ACHN (cell line): ENCODE measurements around the gene ZNF430.
"Not testable (repeated sequence)": the region's sequence is repeated elsewhere in the genome, so short reads cannot be mapped to it uniquely, and the experiment has no call there.

ENCODE experiments used
- DNase-seq: peaks from one replicate; pipeline ENCODE4 v3.0.0-alpha.2; 2015
- in situ Hi-C: cut with HindIII; loops from 2 replicates; pipeline ENCODE4 v1.10.0; 2017; ENCODE audit warnings: low sequenced_read_pairs, low pct_ligation_motif_present, low pct_unique_long_range_greater_than_20kb

The ZNF430 gene

GRCh38 chr19:21020298-21021227, at the start of gene ZNF430:
ZNF430 (plus strand) TSS chr19:21020657; CDS start chr19:21020801, 144 bp downstream.
- in situ Hi-C loops: no loop called here
- peak; percentile 93 for DNase-seq

DNA sequence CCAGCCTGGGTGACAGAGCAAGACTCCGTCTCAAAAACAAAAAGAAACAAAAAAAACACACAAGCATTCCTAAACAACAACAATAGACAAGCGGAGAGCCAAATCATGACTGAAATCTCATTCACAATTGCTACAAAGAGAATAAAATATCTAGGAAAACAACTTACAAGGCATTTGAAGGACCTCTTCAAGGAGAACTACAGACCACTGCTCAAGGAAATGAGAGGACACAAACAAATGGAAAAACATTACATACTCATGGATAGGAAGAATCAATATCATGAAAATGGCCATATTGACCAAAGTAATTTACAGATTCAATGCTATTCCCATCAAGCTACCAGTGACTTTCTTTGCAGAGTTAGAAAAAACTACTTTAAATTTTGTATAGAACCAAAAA, 27.7 kb upstream of the ZNF430 start:
- DNase-seq, in situ Hi-C loops: not testable (repeated sequence)

- in situ Hi-C loops: no loop called here
- DNase-seq: no peak
Observed at GRCh38 chr19:20999731-21000352, 20.6 kb upstream of the ZNF430 start.

DNA sequence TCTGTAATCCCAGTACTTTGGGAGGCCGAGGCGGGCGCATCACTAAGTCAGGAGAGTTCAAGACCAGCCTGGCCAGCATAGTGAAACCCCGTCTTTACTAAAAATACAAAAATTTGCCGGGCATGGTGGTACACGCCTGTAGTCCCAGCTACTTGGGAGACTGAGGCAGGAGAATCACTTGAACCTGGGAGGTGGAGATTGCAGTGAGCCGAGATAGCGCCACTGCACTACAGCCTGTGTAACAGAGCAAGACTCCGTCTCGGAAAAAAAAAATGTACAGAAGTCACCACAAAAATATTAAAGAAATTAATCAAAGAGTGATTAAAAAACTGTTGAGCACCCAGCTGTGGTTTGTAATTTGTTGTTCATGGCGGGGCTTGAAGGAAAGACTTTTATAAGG, 781 bp downstream of the ZNF430 start:
- in situ Hi-C loops, DNase-seq: not testable (repeated sequence)

DNA sequence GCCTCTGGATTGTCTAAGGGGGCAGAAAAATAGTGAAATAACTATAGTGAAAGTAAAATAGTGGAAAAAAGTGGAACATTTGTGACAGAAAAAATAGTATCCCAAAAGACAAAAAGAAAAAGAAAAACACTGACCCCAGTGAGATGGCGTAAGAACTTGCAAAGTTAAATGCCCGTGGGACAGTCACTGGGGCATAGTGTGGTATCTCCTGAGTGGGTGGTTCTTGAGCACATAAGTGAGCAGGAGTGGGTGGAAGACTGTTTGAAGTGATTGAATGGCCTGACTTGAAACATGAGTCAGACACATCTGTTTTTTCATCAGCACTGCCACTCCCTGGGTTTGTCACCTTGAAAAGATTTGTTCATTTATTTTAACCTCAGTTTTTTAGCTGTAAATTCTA, 2.5 kb downstream of the ZNF430 start:
- DNase-seq: no peak

DNA sequence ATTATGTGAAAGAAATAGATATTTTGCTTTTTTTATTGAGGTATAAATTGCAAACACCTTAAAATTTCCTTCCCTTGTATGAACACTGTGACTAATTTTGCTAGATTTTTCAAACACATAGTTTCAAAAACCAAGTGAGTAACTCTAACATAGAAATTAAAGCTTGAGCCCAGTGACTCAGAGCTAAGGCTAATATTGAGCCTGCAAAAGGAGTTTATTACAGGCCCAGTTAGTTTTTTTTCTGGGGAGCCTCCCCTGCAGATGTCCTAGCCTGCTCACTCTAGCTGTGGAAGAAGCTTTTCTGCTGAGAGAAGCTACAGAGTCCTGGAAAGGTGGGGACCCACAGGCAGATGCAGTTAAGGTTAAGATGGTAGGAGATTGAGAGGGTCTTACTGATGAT, 3.4 kb downstream of the ZNF430 start:
- in situ Hi-C loops: no loop called here
- DNase-seq: no peak

More for the DNA sequence above, 2.5 kb downstream of the ZNF430 start:
- in situ Hi-C loops: no loop called here

GRCh38 chr19:21028969-21029268, 8.5 kb downstream of the ZNF430 start:
- in situ Hi-C loops: no loop called here

DNA sequence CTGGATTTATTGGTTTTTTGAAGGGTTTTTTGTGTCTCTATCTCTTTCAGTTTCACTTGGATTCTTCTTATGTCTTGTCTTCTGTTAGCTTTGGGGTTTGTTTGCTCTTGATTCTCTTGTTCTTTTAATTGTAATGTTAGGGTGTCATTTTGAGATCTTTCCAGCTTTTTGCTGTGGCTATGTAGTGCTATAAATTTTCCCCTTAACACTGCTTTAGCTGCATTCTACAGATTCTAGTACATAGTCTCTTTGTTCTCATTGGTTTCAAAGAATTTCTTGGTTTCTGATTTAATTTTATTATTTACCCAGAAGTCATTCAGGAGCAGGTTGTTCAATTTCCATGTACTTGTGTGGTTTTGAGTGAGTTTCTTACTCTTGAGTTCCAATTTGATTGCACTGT, 24.6 kb downstream of the ZNF430 start:
- DNase-seq: no peak
- in situ Hi-C loops: no loop called here

More at GRCh38 chr19:21028969-21029268, 8.5 kb downstream of the ZNF430 start:
- DNase-seq: no peak

DNA sequence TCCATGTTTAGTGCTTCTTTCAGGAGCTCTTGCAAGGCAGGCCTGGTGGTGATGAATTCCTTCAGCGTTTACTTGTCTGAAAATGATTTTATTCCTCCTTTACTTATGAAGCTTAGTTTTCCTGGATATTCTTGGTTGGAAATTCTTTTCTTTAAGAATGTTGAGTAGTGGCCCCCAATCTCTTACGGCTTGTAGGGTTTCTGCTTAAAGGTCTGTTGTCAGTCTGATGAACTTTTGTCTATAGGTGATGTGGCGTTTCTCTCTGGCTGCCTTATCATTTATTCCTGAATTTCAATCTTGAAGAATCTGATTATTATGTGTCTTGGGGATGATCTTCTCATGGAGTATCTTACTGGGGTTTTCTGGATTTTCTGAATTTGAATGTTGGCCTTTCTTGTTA, 26.0 kb downstream of the ZNF430 start:
- in situ Hi-C loops: no loop called here
- no peak for DNase-seq

- in situ Hi-C loops: no loop called here
- DNase-seq: no peak
Observed at GRCh38 chr19:21047716-21048115, 27.3 kb downstream of the ZNF430 start.

GRCh38 chr19:21052902-21053301, 32.4 kb downstream of the ZNF430 start:
- no peak for DNase-seq
- in situ Hi-C loops: no loop called here

GRCh38 chr19:21065336-21065735, 44.9 kb downstream of the ZNF430 start:
- in situ Hi-C loops: no loop called here
- no peak for DNase-seq

DNA sequence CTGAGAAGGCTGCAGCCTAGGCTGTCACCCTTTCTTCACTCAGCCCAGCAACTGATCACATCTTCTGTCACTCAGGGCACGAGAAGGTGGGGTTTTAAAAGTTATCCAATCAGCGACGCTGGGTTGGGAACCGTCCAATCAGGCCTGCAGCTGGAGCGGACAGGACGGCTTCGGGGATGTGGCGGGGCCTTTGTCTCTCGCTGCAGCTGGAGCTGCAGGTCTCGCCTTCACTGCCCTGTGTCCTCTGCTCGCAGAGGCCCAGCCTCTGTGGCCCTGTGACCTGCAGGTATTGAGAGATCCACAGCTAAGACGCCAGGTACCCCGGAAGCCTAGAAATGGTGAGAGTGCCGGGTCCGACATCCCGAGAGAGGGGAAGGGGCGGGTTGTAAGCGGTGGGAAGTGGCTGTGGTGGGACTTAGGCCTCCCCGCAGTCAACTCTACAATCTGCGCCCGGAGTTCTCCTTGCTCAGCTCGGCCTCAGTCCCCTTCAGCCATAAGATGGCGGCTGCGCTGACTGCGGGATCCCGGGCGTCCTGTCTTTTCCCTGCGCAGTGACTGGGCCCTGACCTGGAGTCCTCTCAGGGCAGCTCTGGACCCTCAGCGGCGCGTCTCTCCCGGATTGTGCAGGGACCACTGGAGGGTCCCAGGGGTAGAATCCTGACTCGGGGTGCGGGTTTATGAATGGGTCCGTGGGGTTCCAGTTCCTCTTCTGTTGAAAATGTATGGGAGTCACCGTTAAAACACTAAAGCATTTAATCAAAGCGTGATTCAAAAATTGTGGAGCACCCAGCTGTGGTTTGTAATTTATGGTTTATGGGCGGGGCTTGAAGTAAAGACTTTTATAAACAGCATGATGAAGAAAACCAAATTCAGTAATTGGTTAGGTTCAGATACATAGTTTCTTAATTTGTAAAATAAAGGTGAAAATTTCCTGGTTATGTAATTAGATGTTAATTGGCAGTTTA, 61.8 kb downstream of the ZNF430 start, which contains the start of gene ZNF714:
TSS of gene ZNF714 (plus strand) at position 193 of the 965 bp plus-strand sequence. CDS start 16,066 bp downstream, outside the sequence.
- in situ Hi-C loops: no loop called here
- DNase-seq: peak; percentile 85

DNA sequence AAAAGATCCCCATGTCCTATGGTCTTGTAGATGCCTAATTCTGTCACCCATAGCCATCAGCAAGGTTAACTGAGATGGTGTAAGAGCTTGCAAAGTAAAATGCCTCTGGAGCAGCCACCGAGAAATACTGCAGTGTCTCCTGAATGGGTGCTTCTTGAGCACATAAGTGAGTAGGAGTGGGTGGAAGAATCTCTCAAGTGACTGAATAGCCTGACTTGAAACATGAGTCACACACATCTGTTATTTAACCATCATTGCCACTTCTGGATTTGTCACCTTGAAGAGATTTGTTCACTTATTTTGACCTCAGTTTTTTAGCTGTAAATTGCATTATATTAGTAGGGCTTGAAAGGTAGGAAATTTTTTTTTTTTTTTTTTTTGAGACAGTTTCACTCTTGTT, 63.9 kb downstream of the ZNF430 start:
- in situ Hi-C loops: no loop called here
- DNase-seq: peak; percentile 18

- in situ Hi-C loops: no loop called here
Observed at GRCh38 chr19:21087871-21088270, 67.4 kb downstream of the ZNF430 start.

DNA sequence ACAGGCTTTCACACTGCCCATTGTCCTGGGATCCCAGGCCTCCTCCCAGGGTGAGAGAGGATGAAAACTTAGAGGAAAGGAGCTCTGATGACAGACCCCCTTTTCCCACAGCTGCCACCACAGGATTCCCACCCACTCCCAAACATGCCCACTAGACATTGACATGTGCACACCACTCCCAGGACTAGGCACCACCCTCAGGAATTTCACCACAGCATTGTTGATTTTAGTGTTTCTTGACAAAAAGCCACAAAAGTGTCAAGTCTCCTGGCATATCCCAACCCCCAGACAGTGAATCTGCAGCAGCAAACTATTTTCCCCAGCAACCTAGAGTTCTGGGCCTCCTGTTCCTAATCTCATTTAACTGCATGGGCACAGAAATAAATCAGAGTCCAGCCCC, 71.7 kb downstream of the ZNF430 start:
- in situ Hi-C loops: no loop called here
- DNase-seq: no peak

More at GRCh38 chr19:21087871-21088270, 67.4 kb downstream of the ZNF430 start:
- DNase-seq: no peak

DNA sequence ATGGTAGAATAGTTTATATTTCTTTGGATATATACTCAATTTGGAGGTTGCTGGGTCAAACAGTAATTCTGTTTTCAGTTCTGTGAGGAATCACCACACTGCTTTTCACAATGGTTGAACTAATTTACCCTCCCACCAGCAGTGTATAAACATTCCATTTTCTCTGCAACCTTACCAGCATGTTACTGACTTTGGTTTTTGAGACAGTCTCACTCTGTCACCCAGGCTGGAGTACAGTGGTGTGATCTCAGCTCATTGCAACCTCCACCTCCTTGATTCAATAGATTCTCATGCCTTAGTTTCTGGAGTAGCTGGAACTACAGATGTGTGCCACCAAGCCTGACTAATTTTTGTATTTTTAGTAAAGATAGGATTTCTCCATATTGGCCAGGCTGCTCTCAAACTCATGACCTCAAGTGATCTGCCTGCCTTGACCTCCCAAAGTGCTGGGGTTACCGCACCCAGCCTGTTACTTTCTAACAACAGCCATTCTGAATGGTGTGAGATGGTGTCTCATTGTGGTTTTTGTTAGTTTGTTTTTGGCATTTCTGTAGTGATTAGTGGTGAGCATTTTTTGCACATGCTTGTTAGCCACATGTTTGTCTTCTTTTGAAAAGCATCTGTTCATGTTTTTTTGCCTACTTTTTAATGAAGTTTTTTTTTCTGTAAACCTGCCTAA, 74.0 kb downstream of the ZNF430 start:
- in situ Hi-C loops: no loop called here
- no peak for DNase-seq

DNA sequence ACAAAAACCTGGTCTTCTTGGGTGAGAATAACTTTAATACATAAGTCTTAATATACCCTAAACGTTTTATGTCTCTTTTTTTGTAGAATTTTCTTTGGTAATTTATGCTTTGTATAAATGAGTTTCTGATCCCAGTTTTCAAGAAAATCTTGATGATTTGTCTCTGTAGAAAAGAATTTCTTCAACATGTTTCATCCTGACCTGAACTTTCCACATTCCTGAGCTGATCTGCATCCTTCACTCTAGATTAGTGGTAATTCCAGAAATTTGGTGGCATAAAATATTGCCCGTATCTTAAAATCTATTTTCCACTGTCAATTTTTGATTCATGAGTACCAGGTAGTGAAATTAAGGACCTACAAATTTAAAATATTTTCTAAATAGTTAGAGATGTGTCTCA, 77.8 kb downstream of the ZNF430 start:
- in situ Hi-C loops: no loop called here

More for the DNA sequence above, 77.8 kb downstream of the ZNF430 start:
- DNase-seq: no peak
